GM19193 (cell line): ENCODE results near the gene FKBP4.

ENCODE experiments used
- POLR2A ChIP-seq: IDR thresholded peaks from 4 replicates; pipeline ENCODE4 v1.6.1; 2011; ENCODE audit not compliant: insufficient read depth, insufficient read length; ENCODE audit errors: extremely low read depth

The FKBP4 gene

GRCh38 chr12:2824541-2824940 lies 29.8 kb downstream of the FKBP4 start:
- no peak for TF ChIP-seq POLR2A

- no peak for TF ChIP-seq POLR2A
Measured at GRCh38 chr12:2825132-2825531, 30.4 kb downstream of the FKBP4 start.

- no peak for TF ChIP-seq POLR2A
Measured at GRCh38 chr12:2826036-2826435, 31.3 kb downstream of the FKBP4 start.

- no peak for TF ChIP-seq POLR2A
Measured at GRCh38 chr12:2826721-2827515, 32.1 kb downstream of the FKBP4 start.

- no peak for TF ChIP-seq POLR2A
Measured at GRCh38 chr12:2829275-2829674, 34.5 kb downstream of the FKBP4 start.

GRCh38 chr12:2832550-2833127 lies 37.9 kb downstream of the FKBP4 start:
- no peak for TF ChIP-seq POLR2A

GRCh38 chr12:2833327-2833726 lies 38.6 kb downstream of the FKBP4 start:
- no peak for TF ChIP-seq POLR2A

- TF ChIP-seq POLR2A: no peak
Measured at GRCh38 chr12:2833810-2834209, 39.0 kb downstream of the FKBP4 start.

- TF ChIP-seq POLR2A: no peak
Measured at GRCh38 chr12:2834581-2835491, 40.1 kb downstream of the FKBP4 start, which contains the start of gene NRIP2. TSS of gene NRIP2 (minus strand) at chr12:2835035. CDS start at chr12:2834983, 52 bp downstream.

- no peak for TF ChIP-seq POLR2A
Measured at GRCh38 chr12:2835691-2836403, 41.1 kb downstream of the FKBP4 start.

- no peak for TF ChIP-seq POLR2A
Measured at GRCh38 chr12:2836574-2836973, 41.8 kb downstream of the FKBP4 start.

GRCh38 chr12:2841056-2841650 lies 46.4 kb downstream of the FKBP4 start:
- TF ChIP-seq POLR2A: no peak

- no peak for TF ChIP-seq POLR2A
Measured at GRCh38 chr12:2842948-2843347, 48.2 kb downstream of the FKBP4 start.

GRCh38 chr12:2844786-2845185 lies 50.0 kb downstream of the FKBP4 start:
- no peak for TF ChIP-seq POLR2A

- TF ChIP-seq POLR2A: no peak
Measured at GRCh38 chr12:2845280-2845679, 50.5 kb downstream of the FKBP4 start.

GRCh38 chr12:2851931-2852330 lies 57.2 kb downstream of the FKBP4 start:
- TF ChIP-seq POLR2A: no peak
